ENCODE results near the gene LMX1A. TPM values are rescaled to one million over a fixed set of nuclear protein-coding genes. Genes with fewer than 3 reads are reported as not detected.

The LMX1A gene
- total and polyA plus RNA-seq, 12 donors, result 0.08 TPM; not detected in 11

DNA sequence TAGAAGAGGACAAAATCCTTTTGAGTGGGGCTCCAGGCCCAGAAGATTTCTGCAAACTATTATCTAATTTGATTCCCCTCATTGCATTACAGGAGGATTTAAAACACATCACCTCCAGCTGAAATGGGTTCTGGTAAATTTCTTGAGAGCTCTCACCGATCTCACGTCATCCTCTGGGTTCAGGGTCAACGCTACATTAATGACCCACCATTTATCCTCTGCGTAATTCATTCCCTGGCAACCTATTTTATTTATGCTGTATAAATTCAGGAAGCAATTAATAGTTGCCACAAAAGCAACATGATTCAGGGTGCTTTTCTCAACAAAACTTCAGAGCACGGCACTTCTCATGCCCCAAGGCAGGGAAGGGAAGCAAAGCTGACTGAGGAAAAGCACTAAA, 38.9 kb downstream of the LMX1A start:
- TF ChIP-seq, protein P1, sequence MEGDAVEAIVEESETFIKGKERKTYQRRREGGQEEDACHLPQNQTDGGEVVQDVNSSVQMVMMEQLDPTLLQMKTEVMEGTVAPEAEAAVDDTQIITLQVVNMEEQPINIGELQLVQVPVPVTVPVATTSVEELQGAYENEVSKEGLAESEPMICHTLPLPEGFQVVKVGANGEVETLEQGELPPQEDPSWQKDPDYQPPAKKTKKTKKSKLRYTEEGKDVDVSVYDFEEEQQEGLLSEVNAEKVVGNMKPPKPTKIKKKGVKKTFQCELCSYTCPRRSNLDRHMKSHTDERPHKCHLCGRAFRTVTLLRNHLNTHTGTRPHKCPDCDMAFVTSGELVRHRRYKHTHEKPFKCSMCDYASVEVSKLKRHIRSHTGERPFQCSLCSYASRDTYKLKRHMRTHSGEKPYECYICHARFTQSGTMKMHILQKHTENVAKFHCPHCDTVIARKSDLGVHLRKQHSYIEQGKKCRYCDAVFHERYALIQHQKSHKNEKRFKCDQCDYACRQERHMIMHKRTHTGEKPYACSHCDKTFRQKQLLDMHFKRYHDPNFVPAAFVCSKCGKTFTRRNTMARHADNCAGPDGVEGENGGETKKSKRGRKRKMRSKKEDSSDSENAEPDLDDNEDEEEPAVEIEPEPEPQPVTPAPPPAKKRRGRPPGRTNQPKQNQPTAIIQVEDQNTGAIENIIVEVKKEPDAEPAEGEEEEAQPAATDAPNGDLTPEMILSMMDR (IDR thresholded peaks at IDR 0.05), result no peak
- TF ChIP-seq POLR2A (IDR thresholded peaks at IDR 0.05), result no peak
- H3K4me1 ChIP-seq (replicated peaks in 1 of 2), result no peaks in the 10 kb centered on the region
- H3K36me3 ChIP-seq (replicated peaks in 1 of 2), result no peaks in the 10 kb centered on the region
- H3K9me3 ChIP-seq (replicated peaks in 1 of 3), result no peaks in the 10 kb centered on the region
- DNase-seq, result no peak
- H3K27me3 ChIP-seq, result peaks cover 7% of the 10 kb centered on the region
- no peak overlapping the region for H3K27ac ChIP-seq
- intact Hi-C loops (cut with DNase I), result no loop called here
- no peak overlapping the region for H3K4me3 ChIP-seq
- WGBS, 4 donors, result 34 to 60% (median 48%) methylated on average over 5 of the region's 5 CpGs

DNA sequence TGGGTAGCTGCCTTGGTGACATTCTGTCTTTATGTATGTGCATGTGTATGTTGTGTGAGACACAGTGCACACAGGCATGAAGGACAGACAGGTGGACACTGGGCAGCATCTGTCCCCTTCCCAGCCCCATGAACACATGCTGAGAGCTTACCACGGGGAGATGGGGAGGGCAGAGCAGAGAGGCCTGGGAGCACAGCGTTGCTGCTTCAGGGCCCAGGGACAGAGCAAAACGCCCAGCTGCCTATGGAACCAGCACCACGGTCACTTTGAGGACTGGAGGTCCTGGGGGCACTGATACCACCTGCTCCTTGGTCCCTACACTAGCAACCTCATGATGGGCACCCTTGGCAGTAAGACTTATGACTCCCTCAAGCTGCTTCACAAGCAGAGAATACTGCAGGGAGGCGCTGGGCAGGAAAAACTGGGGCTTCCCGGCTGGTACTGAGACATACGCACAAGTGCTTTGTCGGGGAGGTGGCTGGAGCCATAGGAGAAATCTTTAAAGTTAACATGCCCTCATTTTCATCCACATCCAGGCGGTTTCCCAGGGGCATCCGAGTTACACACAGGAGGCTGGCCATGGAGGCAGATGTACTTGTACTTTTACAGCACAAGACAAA, 40.3 kb downstream of the LMX1A start:
- intact Hi-C loops (cut with DNase I), result no loop called here
- WGBS, 4 donors, result 67 to 85% (median 74%) methylated on average over 6 to 10 of the region's 10 CpGs
- no peaks in the 10 kb centered on the region for H3K4me1 ChIP-seq (replicated peaks in 1 of 2)
- H3K4me3 ChIP-seq, result no peak overlapping the region
- no peak for DNase-seq
- TF ChIP-seq, protein P1 (IDR thresholded peaks at IDR 0.05), result no peak
- TF ChIP-seq POLR2A (IDR thresholded peaks at IDR 0.05), result no peak
- H3K36me3 ChIP-seq (replicated peaks in 1 of 2), result no peaks in the 10 kb centered on the region
- H3K27me3 ChIP-seq, result peaks cover 7% of the 10 kb centered on the region
- no peak overlapping the region for H3K27ac ChIP-seq
- H3K9me3 ChIP-seq (replicated peaks in 1 of 3), result no peaks in the 10 kb centered on the region

DNA sequence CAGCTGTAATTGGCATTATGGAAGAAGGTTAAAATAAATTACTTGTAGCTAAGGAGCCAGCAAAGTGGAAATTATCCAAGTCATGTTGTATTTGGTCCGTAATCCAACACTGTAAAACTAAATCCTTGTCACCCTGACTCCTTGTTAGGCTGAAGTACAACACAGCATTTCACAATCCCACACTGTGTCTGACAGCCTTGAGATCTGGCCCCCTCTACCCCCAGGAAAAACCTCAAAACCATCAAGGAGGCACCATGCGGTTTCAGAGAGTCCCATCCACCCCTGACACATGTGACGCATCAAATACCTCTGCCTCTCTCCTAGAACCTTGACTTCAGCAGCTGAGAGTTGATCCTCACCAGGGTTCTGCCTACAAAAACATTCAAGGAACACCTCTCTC, 41.0 kb downstream of the LMX1A start:
- intact Hi-C loops (cut with DNase I), result no loop called here
- Histone ChIP-seq H3K36me3 (replicated peaks in 1 of 2) (no peaks in the 10 kb centered on the region), H3K4me3 (no peak overlapping the region), H3K9me3 (replicated peaks in 1 of 3) (no peaks in the 10 kb centered on the region), H3K4me1 (replicated peaks in 1 of 2) (no peaks in the 10 kb centered on the region), H3K27me3 (peaks cover 7% of the 10 kb centered on the region), H3K27ac (no peak overlapping the region)
- TF ChIP-seq POLR2A (IDR thresholded peaks at IDR 0.05), result no peak
- TF ChIP-seq, protein P1 (IDR thresholded peaks at IDR 0.05), result no peak
- no peak for DNase-seq
- WGBS, 4 donors, result 69 to 78% (median 72%) methylated on average over 3 of the region's 3 CpGs

DNA sequence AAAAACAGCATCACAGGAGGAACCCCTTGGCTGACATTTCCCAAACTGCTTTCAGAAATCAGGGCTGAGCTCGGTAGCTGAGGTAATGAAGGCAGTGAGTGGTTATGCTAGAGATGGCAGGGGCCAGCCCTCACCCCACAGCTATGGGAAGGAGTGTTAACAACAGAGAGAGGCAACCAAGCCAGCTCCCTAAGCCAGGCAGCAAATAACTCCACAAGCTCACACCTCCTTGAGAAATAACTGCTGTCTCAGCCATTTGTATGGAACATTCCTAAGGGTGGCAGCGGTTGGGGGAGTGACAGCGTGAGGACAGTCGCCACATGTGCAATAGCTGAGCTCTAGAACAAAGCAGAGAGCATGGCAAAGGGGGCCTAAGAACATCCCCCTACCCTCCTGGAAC, 42.6 kb downstream of the LMX1A start:
- no peak overlapping the region for H3K27ac ChIP-seq

More for the DNA sequence above, 42.6 kb downstream of the LMX1A start:
- no peak overlapping the region for H3K4me3 ChIP-seq
- H3K9me3 ChIP-seq (replicated peaks in 1 of 3), result no peaks in the 10 kb centered on the region
- no peaks in the 10 kb centered on the region for H3K4me1 ChIP-seq (replicated peaks in 1 of 2)
- no peaks in the 10 kb centered on the region for H3K36me3 ChIP-seq (replicated peaks in 1 of 2)
- H3K27me3 ChIP-seq, result peaks cover 7% of the 10 kb centered on the region
- no peak for DNase-seq
- no peak for TF ChIP-seq POLR2A (IDR thresholded peaks at IDR 0.05)
- TF ChIP-seq, protein P1 (IDR thresholded peaks at IDR 0.05), result no peak
- WGBS, 4 donors, result 25 to 40% (median 32%) methylated on average over 3 to 4 of the region's 4 CpGs
- intact Hi-C loops (cut with DNase I), result no loop called here

Measured in adrenal gland (tissue), 12 donors.